Erythroblast (primary cell): Measurements from ENCODE around the gene CRKL.

Source experiments
- DNase-seq, 2 experiments: peaks; one replicate each; lab custom pipeline; 2025; lab: John Stamatoyannopoulos, UW
- GATA1 ChIP-seq: IDR thresholded peaks from 2 replicates; pipeline ENCODE4 v1.6.1; 2011; ENCODE audit warnings: low read depth, mild to moderate bottlenecking, control low read depth, low read length, moderate library complexity
- POLR2A ChIP-seq: IDR thresholded peaks from 2 replicates; pipeline ENCODE4 v1.6.1; 2011; ENCODE audit warnings: mild to moderate bottlenecking, low read length

Gene CRKL

DNA sequence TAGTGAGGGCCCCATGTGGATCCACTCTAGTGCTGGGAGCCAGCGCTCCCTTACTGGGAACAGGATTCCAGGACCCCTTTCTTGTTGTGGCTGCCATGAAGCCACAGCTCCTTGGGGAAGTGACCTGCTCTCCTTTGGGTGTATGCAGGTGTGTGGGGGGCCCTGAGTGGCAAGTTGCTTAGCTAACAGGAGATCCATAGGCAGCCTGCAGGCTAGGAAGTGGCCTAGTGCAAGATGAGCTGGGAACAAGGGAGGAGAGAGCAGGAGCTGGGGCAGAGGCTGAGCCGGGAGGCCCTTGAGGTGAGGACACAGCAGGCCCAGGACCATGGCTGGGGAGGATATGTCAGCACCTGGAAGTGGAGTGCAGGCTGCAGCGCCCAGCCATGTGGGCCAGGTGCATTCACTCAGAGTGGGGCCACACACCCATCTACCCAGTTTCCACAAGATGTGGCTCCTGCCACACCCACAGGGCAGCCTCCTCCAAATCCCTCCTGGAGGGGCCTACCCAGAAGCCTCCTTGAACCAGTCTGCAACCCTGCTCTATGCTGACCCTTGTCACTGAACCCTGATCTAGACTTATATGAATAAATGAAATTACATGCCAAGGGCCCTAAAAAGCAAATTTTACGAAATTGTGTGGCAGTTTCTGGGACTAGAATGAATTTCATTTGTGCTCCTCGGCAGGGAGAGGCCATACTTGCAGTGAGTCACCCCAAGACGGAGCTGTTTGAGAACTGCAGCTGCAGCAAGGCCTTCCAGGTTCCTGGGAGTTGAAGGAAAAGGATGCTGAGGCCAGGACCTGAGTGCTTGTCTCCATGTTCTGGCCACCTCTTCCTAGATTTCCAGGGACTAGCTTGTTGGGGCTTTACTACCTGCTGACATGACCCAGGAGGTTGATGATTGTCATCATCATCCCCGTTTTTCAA is 81.5 kb downstream of the CRKL start:
- TF ChIP-seq GATA1 (no peak), POLR2A (no peak)
- DNase-seq, result no peak

DNA sequence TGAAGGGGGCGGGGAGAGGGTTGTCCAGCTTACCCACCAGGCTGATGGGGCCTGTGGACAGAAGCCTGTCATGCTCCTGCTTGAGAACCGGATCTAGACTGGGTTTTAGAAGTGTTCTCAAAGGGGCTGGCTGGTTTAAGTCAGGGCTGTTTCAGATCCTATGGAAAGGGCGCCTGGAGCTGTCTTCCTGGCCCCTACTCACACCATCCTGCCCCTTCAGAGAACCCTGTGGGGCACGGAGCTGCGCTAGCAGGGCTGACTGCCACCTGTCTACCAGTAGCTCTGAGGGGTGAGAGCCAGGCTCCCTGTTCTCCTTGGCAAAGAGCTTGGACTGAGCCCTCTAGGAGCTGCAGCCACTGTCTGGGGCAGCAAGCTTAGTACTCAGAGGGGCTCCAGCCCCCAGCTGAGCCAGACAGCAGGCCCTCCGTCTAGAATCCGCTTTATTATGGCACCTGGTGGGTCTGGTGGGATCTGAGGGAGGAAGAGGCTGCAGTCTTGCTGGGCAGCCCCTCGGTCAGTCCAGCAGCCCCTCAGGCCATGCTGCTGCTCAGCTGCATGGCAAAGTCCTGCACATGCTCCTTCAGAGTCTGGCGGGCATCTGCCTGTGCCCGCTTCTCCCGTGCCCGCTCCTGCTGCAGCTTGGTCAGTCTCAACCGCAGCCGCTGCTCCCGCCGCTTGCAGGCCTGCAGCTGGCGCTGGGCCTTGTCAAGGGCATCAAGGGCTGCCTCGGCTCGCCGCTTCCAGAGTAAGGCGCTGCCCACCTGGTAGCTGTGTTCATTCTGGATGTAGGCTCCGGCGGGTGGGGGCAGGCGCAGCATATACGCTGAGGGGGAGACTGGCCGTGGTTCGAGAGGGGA is 82.4 kb downstream of the CRKL start:
- DNase-seq, result no peak
- no peak for TF ChIP-seq POLR2A
- no peak for TF ChIP-seq GATA1

DNA sequence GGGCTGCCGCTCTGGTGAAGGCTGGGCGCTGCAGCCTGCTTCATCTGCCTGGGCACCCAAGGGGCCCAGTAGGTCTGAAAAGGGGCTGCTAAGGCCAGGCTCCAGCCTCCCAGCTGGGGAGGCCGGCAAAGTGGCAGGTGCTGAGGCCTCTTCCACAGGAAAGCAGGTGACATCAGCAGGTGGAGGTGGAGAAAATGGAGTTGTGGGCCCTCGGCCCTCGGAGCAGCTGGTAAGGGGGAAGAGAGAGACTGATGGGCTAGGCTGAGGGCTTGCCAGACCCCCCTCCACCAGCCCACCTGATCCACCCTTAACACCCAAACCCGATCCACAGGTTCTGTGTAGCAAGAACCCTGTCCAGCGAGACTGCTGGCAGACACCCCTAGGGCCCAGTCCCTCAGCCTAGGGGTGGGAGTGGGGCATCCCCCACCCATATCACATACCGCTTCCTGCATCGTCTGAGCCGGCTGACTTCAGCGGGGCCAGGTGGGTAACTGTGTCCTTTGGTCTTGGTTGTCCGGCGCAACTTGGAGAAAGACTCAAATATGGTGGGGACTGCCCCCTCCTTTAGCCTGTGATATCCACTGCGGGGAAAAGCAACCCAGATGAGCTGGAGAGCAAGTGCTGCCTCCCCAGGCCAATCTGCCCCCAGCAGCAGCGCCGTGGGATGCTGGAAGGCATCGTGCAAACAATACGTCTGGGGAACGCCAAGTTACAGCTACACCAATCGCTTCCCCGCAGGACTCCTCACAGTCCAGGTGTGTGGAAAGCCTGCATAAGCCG is 83.2 kb downstream of the CRKL start:
- TF ChIP-seq POLR2A, result no peak
- no peak for TF ChIP-seq GATA1
- DNase-seq, result no peak

DNA sequence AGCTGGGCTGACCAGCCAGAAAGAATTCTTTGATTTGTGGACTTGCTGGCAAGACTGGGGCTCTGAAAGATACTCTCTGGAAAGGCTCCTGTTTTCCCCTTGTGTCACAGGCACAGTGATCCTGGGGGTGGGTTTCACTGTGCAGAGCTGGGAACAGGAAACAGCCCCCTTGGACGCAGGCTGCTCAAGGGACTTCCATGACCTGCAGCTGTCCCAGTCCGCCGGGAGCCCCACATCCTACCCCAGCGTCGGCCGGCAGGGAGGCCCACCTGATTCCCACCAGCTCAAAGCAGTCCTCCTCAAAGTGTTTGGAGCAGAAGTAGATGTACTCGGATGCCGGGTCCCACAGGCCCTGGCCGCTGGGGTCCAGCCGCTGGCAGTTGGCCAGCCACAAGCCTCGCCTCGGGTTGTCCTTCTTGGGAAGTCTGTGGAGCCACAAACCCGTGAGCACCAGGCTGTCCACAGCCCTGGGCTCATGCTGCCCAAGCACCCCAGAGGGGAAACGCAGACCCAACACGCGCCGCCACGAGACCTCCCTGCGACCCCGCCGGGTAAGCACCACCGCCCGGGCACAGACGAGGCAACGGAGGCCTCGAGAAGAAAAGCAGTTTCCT is 83.9 kb downstream of the CRKL start:
- peak in 1 of 2 experiments; percentile 58 for DNase-seq
- no peak for TF ChIP-seq GATA1
- no peak for TF ChIP-seq POLR2A

DNA sequence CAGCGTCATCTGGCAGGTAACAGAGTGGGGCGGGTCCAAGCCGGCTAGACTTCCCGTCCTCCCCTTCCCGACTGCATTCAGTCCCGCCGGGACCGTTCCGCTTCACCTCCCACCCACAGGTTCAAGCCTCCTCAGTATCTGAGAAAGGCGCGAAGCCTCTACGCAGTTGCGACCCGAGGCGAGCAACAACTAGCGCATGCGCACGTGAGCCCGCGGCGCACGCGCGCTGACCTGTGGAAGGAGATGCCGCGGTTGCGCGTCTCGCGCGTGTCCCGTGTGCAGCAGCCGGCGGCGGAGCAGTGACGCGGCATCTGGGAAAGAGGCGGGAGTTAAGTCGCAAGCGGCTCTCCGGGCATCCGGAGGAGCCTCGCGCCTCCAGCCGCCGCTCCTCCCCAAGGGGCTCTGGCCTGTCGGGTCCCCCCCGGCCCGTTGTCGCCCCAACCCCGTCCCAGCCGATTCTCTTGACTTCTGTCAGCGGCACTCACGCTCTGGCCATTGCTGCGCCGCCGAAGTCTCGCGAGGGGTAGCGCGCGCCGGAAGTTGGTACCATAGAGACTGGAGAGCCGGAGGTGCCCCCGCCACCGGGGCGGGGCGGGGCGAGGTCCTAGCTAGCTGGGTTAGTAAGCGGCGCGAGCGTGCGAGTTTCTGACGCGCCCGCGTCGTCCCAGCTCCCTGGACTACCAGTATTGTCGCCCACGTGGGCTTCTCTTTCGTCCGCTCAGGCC is 84.6 kb downstream of the CRKL start, which contains the start of gene THAP7:
Gene THAP7, minus strand, starts transcription at position 518 of the 725 bp plus-strand sequence. Its CDS starts 207 bp downstream, at position 311.
- peak; percentile 96 to 97 for DNase-seq
- TF ChIP-seq POLR2A (peak; percentile 87), GATA1 (no peak)
